Ovary (tissue), 9 donors: Measurements from ENCODE around the gene FABP3. TPM values are rescaled to one million over a fixed set of nuclear protein-coding genes. Genes with fewer than 3 reads are reported as not detected.

ENCODE experiments used
- DNase-seq, 5 donors: peaks; one replicate each; pipeline ENCODE4 v3.0.0-alpha.2; 2019 to 2020
- H3K27ac ChIP-seq, 2 donors: fragments of 200-600 bp; one replicate each; pipeline versions ENCODE4 v1.5.1 to v1.8.0; 2019 to 2022
- H3K27me3 ChIP-seq: fragments of 200-600 bp; one replicate; pipeline ENCODE4 v1.8.0; 2022
- H3K36me3 ChIP-seq: fragments of 200-600 bp; sonication (generic); one replicate; pipeline ENCODE4 v1.5.1; 2019
- H3K4me1 ChIP-seq: one replicate; pipeline ENCODE4 v1.8.1; 2013; ENCODE audit warnings: mild to moderate bottlenecking, moderate library complexity; ENCODE audit not compliant: insufficient read depth
- H3K4me3 ChIP-seq: fragments of 200-600 bp; sonication (generic); one replicate; pipeline ENCODE4 v1.5.1; 2017
- H3K9me3 ChIP-seq, 2 donors: fragments of 200-600 bp in 1 of 2; sonication (generic) in 1 of 2; one replicate each; pipeline versions ENCODE4 v1.5.1 to v1.8.1; 2013 to 2019; ENCODE audit warnings: mild to moderate bottlenecking in 1 of 2, moderate library complexity in 1 of 2
- EP300 ChIP-seq: sonication (generic); formaldehyde crosslinking; IDR thresholded peaks from one replicate; pipeline ENCODE4 v1.6.1; 2017; ENCODE audit warnings: antibody characterized with exemption
- POLR2A ChIP-seq: fragments of 450-650 bp; IDR thresholded peaks from one replicate; pipeline ENCODE4 v1.6.1; 2017; ENCODE audit warnings: antibody characterized with exemption, mild to moderate bottlenecking, moderate library complexity
- WGBS, 3 donors: extraction: QIAGEN DNeasy Blood & Tissue Kit in 1 of 3; methylation state at CpG; one replicate each; pipeline versions ENCODE4 v1.1.5 to v1.1.7; 2013 to 2017; 5-methylcytosine and 5-hydroxymethylcytosine counted together
- intact Hi-C, 4 donors: fragments of 100-400 bp; cut with DNase I; formaldehyde crosslinking; loops; one replicate each; pipeline versions ENCODE4 v1.11.0 to v1.15.1; 2022 to 2023
- polyA plus RNA-seq, 2 donors: library from polyadenylated mRNA; stranded (reverse); fragments of 200-250 nt in 1 of 2; fragments of 350-450 nt in 1 of 2; fragmentation: Illumina TruSeq in 1 of 2; extraction: RNeasy Lipid Tissue Mini Kit (QIAGEN cat#74804) in 1 of 2; gene quantifications; one replicate each; pipeline ENCODE4 v1.2.3, GENCODE V29; 2013 to 2014
- total RNA-seq, 7 donors: library from RNA; depleted of rRNA in 2 of 7; stranded (reverse); fragments of >200 nt in 2 of 7; fragmentation: NEBNext Ultra II Directional in 3 of 7; extraction: Animal tissue kit (Norgen Biotek cat#: 25700) in 3 of 7; gene quantifications; one replicate each; pipeline versions ENCODE4 v1.1.0 to v1.2.4, GENCODE V29; 2016 to 2023
- TF ChIP-seq, protein P1 (sequence below), 3 donors: fragments of 450-650 bp in 2 of 3; fragments of 200-600 bp in 1 of 3; IDR thresholded peaks; one replicate each; pipeline versions ENCODE4 v1.5.1 to v1.8.0; 2016 to 2022; ENCODE audit warnings: antibody characterized with exemption in 3 of 3, mild to moderate bottlenecking in 1 of 3
- donor health status: DM: no; HTN: no; CAD: no; lungs with moderate emphysema.
- donor health status: DM: no; HTN: no; CAD: no.
- donor health status: Bipolar disorder and iron deficiency.
- donor health status: DM: yes; HTN: yes; CAD: no.
- donor health status: DM: no; HTN: no; CAD: no.
- donor health status: DM: yes; HTN: yes; CAD: no.

FABP3 gene
- total and polyA plus RNA-seq, 9 donors = 3.3 to 153 (median 24.2) TPM

DNA sequence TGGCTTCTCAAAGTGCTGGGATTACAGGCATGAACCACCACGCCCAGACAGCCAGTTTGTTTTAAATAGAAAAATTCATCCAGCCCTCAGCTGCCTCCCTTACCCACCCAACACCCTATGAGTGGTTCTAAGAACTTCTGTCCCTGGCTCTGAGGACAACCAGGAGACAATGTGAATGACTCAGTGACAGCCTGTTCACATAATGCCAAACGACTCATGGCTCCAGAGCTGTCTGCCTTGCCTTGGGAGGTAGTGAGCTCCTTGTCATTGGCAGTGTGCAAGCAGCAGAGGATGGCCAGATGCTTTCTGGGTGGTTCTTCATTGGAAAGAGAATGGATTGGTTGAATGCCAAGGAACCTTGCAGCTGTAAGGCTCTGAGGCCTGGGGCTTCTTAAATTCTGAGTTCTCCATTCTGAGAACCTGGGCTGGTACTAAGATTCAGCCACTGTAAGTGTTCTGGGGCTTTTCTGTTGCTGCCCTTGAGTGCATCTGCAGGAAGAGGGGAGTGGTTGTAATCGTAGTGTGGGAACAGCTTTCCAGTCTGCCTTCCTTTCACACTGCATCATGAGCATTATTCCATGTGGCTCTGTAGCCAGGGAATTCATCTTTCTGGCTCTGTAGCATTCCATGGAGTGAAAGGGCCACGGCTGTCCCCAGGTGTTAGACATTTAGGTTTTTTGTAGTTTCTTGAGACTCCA is 45.9 kb upstream of the FABP3 start:
- H3K4me3 ChIP-seq = no peak overlapping the region
- H3K4me1 ChIP-seq = no peaks in the 10 kb centered on the region
- H3K27me3 ChIP-seq = no peaks in the 10 kb centered on the region
- 58 to 64% (median 64%) methylated on average over 4 of the region's 4 CpGs for WGBS, 3 donors
- no peaks in the 10 kb centered on the region for H3K36me3 ChIP-seq
- TF ChIP-seq, protein P1, sequence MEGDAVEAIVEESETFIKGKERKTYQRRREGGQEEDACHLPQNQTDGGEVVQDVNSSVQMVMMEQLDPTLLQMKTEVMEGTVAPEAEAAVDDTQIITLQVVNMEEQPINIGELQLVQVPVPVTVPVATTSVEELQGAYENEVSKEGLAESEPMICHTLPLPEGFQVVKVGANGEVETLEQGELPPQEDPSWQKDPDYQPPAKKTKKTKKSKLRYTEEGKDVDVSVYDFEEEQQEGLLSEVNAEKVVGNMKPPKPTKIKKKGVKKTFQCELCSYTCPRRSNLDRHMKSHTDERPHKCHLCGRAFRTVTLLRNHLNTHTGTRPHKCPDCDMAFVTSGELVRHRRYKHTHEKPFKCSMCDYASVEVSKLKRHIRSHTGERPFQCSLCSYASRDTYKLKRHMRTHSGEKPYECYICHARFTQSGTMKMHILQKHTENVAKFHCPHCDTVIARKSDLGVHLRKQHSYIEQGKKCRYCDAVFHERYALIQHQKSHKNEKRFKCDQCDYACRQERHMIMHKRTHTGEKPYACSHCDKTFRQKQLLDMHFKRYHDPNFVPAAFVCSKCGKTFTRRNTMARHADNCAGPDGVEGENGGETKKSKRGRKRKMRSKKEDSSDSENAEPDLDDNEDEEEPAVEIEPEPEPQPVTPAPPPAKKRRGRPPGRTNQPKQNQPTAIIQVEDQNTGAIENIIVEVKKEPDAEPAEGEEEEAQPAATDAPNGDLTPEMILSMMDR (IDR thresholded peaks at IDR 0.05) = no peak
- TF ChIP-seq EP300 (no peak), POLR2A (no peak)
- no peak for DNase-seq
- intact Hi-C loops = no loop called here
- H3K27ac ChIP-seq = no peak overlapping the region
- no peaks in the 10 kb centered on the region for H3K9me3 ChIP-seq

DNA sequence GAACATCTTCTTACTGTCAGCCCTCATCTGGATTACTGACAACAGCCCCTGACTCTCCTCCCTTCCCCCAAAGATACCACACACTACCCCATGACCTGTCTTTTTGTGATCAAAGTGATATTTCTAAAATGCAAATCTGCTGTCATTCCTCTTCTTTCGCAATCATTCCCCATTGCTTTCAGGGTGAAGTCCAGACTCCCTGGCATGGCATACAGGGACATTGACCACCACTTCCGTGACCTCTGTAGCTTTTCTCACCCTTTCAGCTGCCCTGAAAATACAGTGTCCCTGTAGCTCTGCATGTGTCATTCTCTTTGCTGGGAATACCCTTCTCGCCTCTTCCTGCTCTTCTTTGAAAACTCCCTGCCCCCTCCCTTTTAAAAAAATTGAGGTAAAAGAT is 44.3 kb upstream of the FABP3 start:
- no peaks in the 10 kb centered on the region for H3K9me3 ChIP-seq
- no peaks in the 10 kb centered on the region for H3K36me3 ChIP-seq
- H3K27me3 ChIP-seq = no peaks in the 10 kb centered on the region
- no peak overlapping the region for H3K27ac ChIP-seq
- DNase-seq = no peak
- WGBS, 3 donors = 90 to 93% (median 90%) methylated on average over 3 of the region's 3 CpGs
- TF ChIP-seq POLR2A = no peak
- H3K4me3 ChIP-seq = no peak overlapping the region
- intact Hi-C loops = no loop called here
- peaks cover 3% of the 10 kb centered on the region for H3K4me1 ChIP-seq

DNA sequence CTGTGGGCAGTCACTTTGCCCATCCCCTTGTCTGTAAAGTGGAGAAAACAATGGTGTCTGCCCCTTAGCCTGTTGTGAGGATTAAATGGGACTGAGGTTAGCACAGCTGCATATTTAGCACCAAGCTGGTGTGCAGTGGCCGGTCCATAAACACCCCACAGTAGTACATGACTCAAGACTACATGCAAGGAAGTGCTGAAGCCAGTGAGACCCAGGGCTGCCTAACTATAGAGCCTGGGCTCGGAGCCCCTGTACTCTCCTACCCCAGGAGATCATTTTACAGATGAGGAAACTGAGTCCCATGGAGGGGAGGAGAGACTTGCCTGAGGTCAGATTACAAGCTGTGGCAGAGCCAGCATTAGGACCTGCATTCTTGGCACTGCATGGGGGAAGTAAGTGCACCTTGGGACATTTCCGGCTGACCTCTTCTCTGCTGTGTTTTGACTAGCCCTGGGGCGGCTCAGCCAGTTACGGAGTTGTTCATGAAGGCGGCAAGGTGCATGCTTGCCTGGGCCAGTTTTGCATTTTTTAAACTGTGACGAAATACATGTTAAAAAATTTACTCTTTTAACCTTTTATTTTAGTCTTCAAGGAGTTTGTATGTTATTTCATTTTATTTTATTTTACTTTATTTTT is 43.3 kb upstream of the FABP3 start:
- intact Hi-C loops = no loop called here
- Histone ChIP-seq H3K9me3 (no peaks in the 10 kb centered on the region), H3K4me1 (peaks cover 3% of the 10 kb centered on the region), H3K27ac (no peak overlapping the region), H3K36me3 (no peaks in the 10 kb centered on the region), H3K4me3 (no peak overlapping the region), H3K27me3 (no peaks in the 10 kb centered on the region)
- TF ChIP-seq, protein P1 (IDR thresholded peaks at IDR 0.05) = no peak
- TF ChIP-seq POLR2A (no peak), EP300 (no peak)
- no peak for DNase-seq
- 65 to 78% (median 73%) methylated on average over 7 of the region's 7 CpGs for WGBS, 3 donors

DNA sequence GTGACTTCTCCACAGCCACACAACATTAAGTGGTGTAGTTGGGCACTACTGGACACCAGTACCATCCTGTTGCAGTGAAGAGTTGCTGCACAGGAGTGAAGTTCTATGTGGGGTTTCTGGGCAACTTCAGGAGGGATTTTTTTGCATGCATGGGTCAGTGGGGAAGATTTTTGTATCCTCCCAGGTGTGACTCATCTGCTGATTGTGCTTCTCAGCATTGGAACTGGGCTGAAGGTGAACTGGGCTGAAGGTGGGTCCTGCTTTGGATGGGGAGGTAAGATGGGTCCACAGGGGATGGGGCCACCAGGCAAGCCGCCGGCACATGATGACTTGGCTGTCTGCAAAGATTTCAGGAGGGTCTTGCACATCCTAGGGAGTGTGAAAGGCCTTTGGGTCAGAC is 42.8 kb upstream of the FABP3 start:
- DNase-seq = no peak
- Histone ChIP-seq H3K4me1 (peaks cover 3% of the 10 kb centered on the region), H3K27me3 (no peaks in the 10 kb centered on the region), H3K4me3 (no peak overlapping the region), H3K9me3 (no peaks in the 10 kb centered on the region), H3K27ac (no peak overlapping the region), H3K36me3 (no peaks in the 10 kb centered on the region)
- TF ChIP-seq, protein P1 (IDR thresholded peaks at IDR 0.05) = no peak
- no peak for TF ChIP-seq POLR2A
- TF ChIP-seq EP300 = no peak
- intact Hi-C loops = no loop called here
- 85 to 100% (median 94%) methylated on average over 2 of the region's 2 CpGs for WGBS, 3 donors

DNA sequence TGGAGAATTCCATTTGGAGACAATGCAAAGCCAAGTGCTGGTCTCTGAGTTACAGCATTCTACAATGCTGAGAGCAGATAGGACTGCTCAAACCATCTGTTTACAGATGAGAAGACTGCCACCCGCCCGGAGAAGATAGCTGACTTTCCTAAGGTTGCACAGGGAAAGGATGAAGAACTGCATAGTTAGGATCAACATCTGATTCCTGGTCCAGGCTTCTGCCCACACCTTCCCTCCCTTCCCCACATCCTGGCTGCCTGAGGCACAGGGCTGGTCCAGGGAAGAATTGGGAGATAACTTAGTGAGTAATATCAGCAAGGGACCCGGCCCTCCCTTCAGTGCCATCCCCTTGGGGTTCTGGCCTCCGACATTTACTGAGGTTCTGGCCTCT is 42.1 kb upstream of the FABP3 start:
- no peak for DNase-seq
- Histone ChIP-seq H3K36me3 (no peaks in the 10 kb centered on the region), H3K27me3 (no peaks in the 10 kb centered on the region), H3K4me3 (no peak overlapping the region), H3K27ac (no peak overlapping the region), H3K9me3 (no peaks in the 10 kb centered on the region), H3K4me1 (peaks cover 3% of the 10 kb centered on the region)
- 81 to 89% (median 85%) methylated on average over 4 of the region's 4 CpGs for WGBS, 3 donors
- TF ChIP-seq, protein P1 (IDR thresholded peaks at IDR 0.05) = no peak
- TF ChIP-seq POLR2A (no peak), EP300 (no peak)
- intact Hi-C loops = no loop called here
